Ascending aorta (tissue), 2 donors: ENCODE data around the gene BCLAF3. TPM values are rescaled to one million over a fixed set of nuclear protein-coding genes. Genes with fewer than 3 reads are reported as not detected.

Experiments used
- DNase-seq, 2 donors: peaks; one replicate each; pipeline ENCODE4 v3.0.0-alpha.2; 2019; ENCODE audit warnings: low spot score in 2 of 2
- H3K27ac ChIP-seq, 2 donors: fragments of 200-600 bp; sonication (generic); one replicate each; pipeline ENCODE4 v1.5.1; 2016 to 2017; ENCODE audit warnings: mild to moderate bottlenecking in 1 of 2
- H3K27me3 ChIP-seq: fragments of 200-600 bp; sonication (generic); one replicate; pipeline ENCODE4 v1.5.1; 2017
- H3K36me3 ChIP-seq, 2 donors: fragments of 200-600 bp; sonication (generic); one replicate each; pipeline ENCODE4 v1.5.1; 2016
- H3K4me1 ChIP-seq, 2 donors: fragments of 200-600 bp; sonication (generic); one replicate each; pipeline ENCODE4 v1.5.1; 2016 to 2017; ENCODE audit warnings: mild to moderate bottlenecking in 1 of 2
- H3K4me3 ChIP-seq, 2 donors: fragments of 200-600 bp; sonication (generic); one replicate each; pipeline ENCODE4 v1.5.1; 2016 to 2017; ENCODE audit warnings: mild to moderate bottlenecking in 1 of 2
- H3K9me3 ChIP-seq, 2 donors: fragments of 200-600 bp; sonication (generic); one replicate each; pipeline ENCODE4 v1.5.1; 2016
- CTCF ChIP-seq, 3 experiments: fragments of 200-600 bp in 2 of 3; fragments of 450-650 bp in 1 of 3; sonication (generic) in 2 of 3; IDR thresholded peaks; one replicate each; pipeline ENCODE4 v1.5.1; 2016 to 2019; ENCODE audit warnings: antibody characterized with exemption in 3 of 3, mild to moderate bottlenecking in 1 of 3, moderate library complexity in 1 of 3
- intact Hi-C: fragments of 100-400 bp; cut with DNase I; formaldehyde crosslinking; loops from one replicate; pipeline ENCODE4 v1.15.1; 2023
- total RNA-seq: library from RNA; depleted of rRNA; stranded (reverse); fragments of >200 nt; gene quantifications from one replicate; pipeline ENCODE4 v1.1.0, GENCODE V29; 2016

BCLAF3 gene
- total RNA-seq, 1 donor from 2014 or later, result 5.0 TPM

DNA sequence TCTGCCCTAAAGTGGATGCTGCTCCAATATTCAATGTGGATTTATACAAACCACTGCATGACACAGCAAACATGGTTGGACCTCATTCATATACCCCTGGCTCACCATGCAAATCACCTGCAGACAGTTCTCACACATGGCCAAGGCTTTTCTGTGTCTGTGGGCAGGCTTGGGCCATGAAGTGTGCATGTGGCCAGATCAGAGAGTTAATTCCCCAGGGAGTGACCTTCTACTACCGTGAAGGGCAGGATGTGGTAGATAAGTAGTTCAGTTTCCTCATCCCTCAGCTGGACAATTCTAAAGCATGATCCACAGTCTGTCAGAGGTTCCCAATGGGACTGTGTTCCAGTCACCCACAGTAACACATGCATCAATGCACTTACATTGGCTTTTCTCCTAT, 24.6 kb upstream of the BCLAF3 start:
- Histone ChIP-seq H3K4me3 (no peak overlapping the region), H3K4me1 (no peaks in the 10 kb centered on the region), H3K27ac (no peak overlapping the region), H3K27me3 (no peaks in the 10 kb centered on the region), H3K36me3 (no peaks in the 10 kb centered on the region), H3K9me3 (peaks cover 0 to 10% of the 10 kb centered on the region in 2 donors)
- DNase-seq, result no peak
- intact Hi-C loops, result no loop called here
- TF ChIP-seq CTCF (IDR thresholded peaks at IDR 0.05), result no peak

DNA sequence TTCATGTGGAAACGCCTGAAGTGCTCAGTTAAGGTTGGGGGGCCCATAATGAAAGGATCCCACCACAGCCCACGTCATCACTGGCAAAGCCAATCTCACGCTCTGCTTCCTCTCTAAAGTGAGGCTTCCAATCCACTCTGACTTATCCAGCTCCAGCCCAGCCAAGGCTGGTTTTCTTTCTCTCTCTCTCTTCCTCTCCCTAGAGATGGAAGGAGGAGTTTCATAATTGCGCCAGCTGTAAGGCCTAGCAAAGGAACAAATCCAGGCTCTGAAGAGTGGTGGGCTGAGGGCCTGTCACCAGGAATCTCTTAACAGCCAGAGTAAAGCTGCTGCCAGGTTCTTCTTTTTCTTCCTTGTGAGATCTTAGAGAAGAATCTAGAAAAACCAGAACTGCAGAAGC, 20.7 kb upstream of the BCLAF3 start:
- Histone ChIP-seq H3K27ac (no peak overlapping the region), H3K27me3 (no peaks in the 10 kb centered on the region), H3K9me3 (peaks cover 0 to 10% of the 10 kb centered on the region in 2 donors), H3K4me3 (no peak overlapping the region), H3K36me3 (no peaks in the 10 kb centered on the region), H3K4me1 (no peaks in the 10 kb centered on the region)
- no peak for TF ChIP-seq CTCF (IDR thresholded peaks at IDR 0.05)
- DNase-seq, result no peak
- intact Hi-C loops, result no loop called here

DNA sequence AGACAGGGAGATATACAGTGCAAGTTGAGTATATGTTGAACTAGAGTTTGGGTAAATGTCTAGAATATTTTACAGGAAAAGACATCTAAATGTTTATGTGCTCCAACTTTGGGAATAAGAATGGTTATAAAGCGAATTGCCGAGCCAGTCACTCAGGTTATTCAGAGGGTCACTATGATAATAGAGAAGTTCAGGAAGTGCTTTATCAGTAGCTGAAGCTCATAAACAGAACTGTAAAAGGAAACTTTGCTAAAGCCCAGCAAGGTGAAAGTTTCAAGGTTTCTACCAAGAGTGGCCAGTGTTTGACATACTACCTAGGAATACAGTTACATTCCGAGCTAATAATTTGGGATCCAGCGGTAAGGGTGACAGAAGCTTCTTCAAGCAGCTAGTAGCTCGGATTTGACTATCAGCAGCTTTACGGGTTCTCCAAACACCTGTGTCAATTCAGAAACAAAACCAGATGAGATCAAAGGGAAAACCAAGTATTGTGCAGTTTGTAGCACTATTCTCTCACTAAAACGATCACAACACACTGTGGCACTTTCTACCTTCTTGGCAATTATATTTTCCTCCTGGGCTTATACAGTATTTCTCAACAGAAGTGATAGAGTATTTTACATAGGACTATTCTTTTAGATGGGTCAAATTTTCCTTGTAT, 17.2 kb upstream of the BCLAF3 start:
- no peak for DNase-seq
- no peaks in the 10 kb centered on the region for H3K27me3 ChIP-seq
- no peak for TF ChIP-seq CTCF (IDR thresholded peaks at IDR 0.05)
- no peaks in the 10 kb centered on the region for H3K36me3 ChIP-seq
- no peak overlapping the region for H3K27ac ChIP-seq
- H3K4me1 ChIP-seq, result no peaks in the 10 kb centered on the region
- no peak overlapping the region for H3K4me3 ChIP-seq
- intact Hi-C loops, result no loop called here
- H3K9me3 ChIP-seq, result no peaks in the 10 kb centered on the region

DNA sequence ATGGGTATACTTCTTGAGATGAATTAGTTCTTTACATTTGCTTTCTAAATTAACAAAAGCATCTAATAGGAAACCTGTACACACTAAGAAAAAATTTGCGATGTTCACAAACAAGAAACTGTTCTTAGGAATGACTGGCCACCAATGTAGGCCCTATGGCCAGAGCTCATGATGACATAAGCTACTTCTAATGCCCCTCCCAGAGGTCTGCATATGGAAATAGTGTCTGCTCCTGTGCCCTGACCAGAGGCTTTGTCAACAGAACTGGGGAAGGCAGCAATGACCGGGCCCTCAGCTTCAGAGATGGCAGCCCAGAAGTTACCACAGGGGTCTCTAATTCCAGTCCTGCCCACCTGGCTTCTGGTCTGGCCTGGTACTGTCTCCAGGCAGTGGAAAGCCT, 15.0 kb upstream of the BCLAF3 start:
- DNase-seq, result no peak
- intact Hi-C loops, result no loop called here
- Histone ChIP-seq H3K27me3 (no peaks in the 10 kb centered on the region), H3K4me3 (no peak overlapping the region), H3K4me1 (no peaks in the 10 kb centered on the region), H3K27ac (no peak overlapping the region), H3K9me3 (no peaks in the 10 kb centered on the region), H3K36me3 (no peaks in the 10 kb centered on the region)
- no peak for TF ChIP-seq CTCF (IDR thresholded peaks at IDR 0.05)

- Histone ChIP-seq H3K36me3 (no peaks in the 10 kb centered on the region), H3K4me3 (no peak overlapping the region), H3K27me3 (no peaks in the 10 kb centered on the region), H3K4me1 (no peaks in the 10 kb centered on the region), H3K27ac (no peak overlapping the region), H3K9me3 (no peaks in the 10 kb centered on the region)
- no peak for DNase-seq
- no peak for TF ChIP-seq CTCF (IDR thresholded peaks at IDR 0.05)
- intact Hi-C loops, result no loop called here
These were observed 10.7 kb upstream of the BCLAF3 start for GRCh38 chrX:20001588-20001987.

DNA sequence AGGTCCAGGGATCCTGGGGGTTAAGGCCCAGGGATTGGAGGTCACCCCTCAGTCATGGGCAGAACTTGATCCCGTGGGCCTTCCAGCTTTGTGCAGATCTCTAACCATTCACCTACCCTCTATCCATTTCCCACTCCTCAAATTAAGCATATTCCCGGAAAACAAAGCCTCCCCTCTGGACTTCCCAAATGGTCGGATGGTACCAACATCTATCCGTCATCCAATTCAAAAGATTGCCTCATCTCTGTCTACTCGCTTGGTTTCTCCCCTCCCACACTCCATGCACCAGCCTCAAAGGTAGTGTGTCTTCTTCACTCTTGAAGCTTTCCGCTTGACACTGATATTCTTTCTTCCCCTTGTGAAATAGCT, 473 bp upstream of the BCLAF3 start:
- DNase-seq, result no peak
- no peak for TF ChIP-seq CTCF (IDR thresholded peaks at IDR 0.05)
- Histone ChIP-seq H3K9me3 (no peaks in the 10 kb centered on the region), H3K27me3 (no peaks in the 10 kb centered on the region), H3K4me3 (peak overlapping the region in 1 of 2 donors; percentile 69), H3K4me1 (no peaks in the 10 kb centered on the region), H3K36me3 (no peaks in the 10 kb centered on the region), H3K27ac (peak overlapping the region in 1 of 2 donors; percentile 68)
- intact Hi-C loops, result loop anchor here (2.0 to 10.0 kb wide), 3 partner anchors 85 to 153 kb away; partner anchors contain the start of genes EIF1AX and SH3KBP1
